H1 (cell line): ENCODE results near the gene TMEM181. TPM values are rescaled to one million over a fixed set of nuclear protein-coding genes. Genes with fewer than 3 reads are reported as not detected.
"Not testable (repeated sequence)": the region's sequence is repeated elsewhere in the genome, so short reads cannot be mapped to it uniquely, and the experiment has no call there.

ENCODE experiments used
- CTCF ChIA-PET: fragments of 300-600 bp; sonication (Branson Sonifier 250); formaldehyde crosslinking; loops from one replicate; lab custom pipeline; 2021; ENCODE audit not compliant: partially characterized antibody; lab: Charles Lee
- POLR2A ChIA-PET: fragments of 300-600 bp; sonication (Branson Sonifier 250); formaldehyde crosslinking; loops from one replicate; lab custom pipeline; 2021; ENCODE audit warnings: inconsistent platforms; ENCODE audit not compliant: partially characterized antibody; lab: Charles Lee
- DNase-seq, 2 experiments: peaks; one replicate each; pipeline versions ENCODE4 v3.0.0 to v3.0.0-alpha.2; 2010 to 2022; ENCODE audit warnings: low spot score in 2 of 2, low read depth in 1 of 2, mixed read lengths in 1 of 2
- FAIRE-seq: peaks from 2 replicates; lab custom pipeline; 2011; peaks lifted over from hg19 to GRCh38; lab: Jason Lieb, UNC
- H2AFZ ChIP-seq: 2 replicates; pipeline ENCODE4 v1.8.1; 2012; ENCODE audit warnings: low read length, inconsistent platforms
- H2AK5ac ChIP-seq: 2 replicates; pipeline ENCODE4 v1.6.1; 2013; ENCODE audit warnings: low read depth, low read length
- H2BK120ac ChIP-seq: replicated peaks from 2 replicates; pipeline ENCODE3; 2013; ENCODE audit warnings: low read depth, low read length, inconsistent platforms
- H2BK12ac ChIP-seq: 2 replicates; pipeline ENCODE4 v1.6.1; 2013; ENCODE audit warnings: low read depth, low read length
- H2BK15ac ChIP-seq: 2 replicates; pipeline ENCODE4 v1.6.1; 2013; ENCODE audit warnings: low read length
- H2BK20ac ChIP-seq: 2 replicates; pipeline ENCODE4 v1.6.1; 2013; ENCODE audit warnings: low read length
- H2BK5ac ChIP-seq: 2 replicates; pipeline ENCODE4 v1.6.1; 2013; ENCODE audit warnings: low read depth, low read length
- H3K14ac ChIP-seq: 2 replicates; pipeline ENCODE4 v1.6.1; 2013; ENCODE audit warnings: inconsistent platforms; ENCODE audit not compliant: insufficient read length
- H3K18ac ChIP-seq: 2 replicates; pipeline ENCODE4 v1.6.1; 2013; ENCODE audit warnings: low read length; ENCODE audit errors: extremely low read depth
- H3K23ac ChIP-seq: 2 replicates; pipeline ENCODE4 v1.6.1; 2013; ENCODE audit warnings: inconsistent platforms; ENCODE audit not compliant: insufficient read length
- H3K23me2 ChIP-seq: 2 replicates; pipeline ENCODE4 v1.6.1; 2013; ENCODE audit warnings: low read depth, low read length
- H3K27ac ChIP-seq: 2 replicates; pipeline ENCODE4 v1.6.1; 2011; ENCODE audit warnings: low read depth, low read length, inconsistent platforms
- H3K27me3 ChIP-seq, 4 experiments: replicated peaks in 1 of 4; 1 replicate in 1 of 4; 2 replicates in 3 of 4; pipeline versions ENCODE4 v1.6.1 to v1.8.1; 2011 to 2013; ENCODE audit warnings: low read length in 3 of 4, mild to moderate bottlenecking in 3 of 4, inconsistent platforms in 2 of 4, mixed read lengths in 2 of 4, moderate library complexity in 1 of 4; ENCODE audit not compliant: control insufficient read depth in 3 of 4, insufficient read depth in 3 of 4; ENCODE audit errors: extremely low read depth in 1 of 4
- H3K36me3 ChIP-seq, 4 experiments: 2 replicates each; pipeline versions ENCODE4 v1.6.1 to v1.8.1; 2011 to 2013; ENCODE audit warnings: mild to moderate bottlenecking in 4 of 4, low read length in 3 of 4, moderate library complexity in 2 of 4, control low read depth in 1 of 4, inconsistent platforms in 1 of 4; ENCODE audit not compliant: insufficient read depth in 4 of 4, control insufficient read depth in 2 of 4
- H3K4ac ChIP-seq: replicated peaks from 2 replicates; pipeline ENCODE3; 2013; ENCODE audit warnings: low read length, low read depth, mixed read lengths, inconsistent platforms; ENCODE audit not compliant: insufficient read length
- H3K4me1 ChIP-seq, 4 experiments: replicated peaks in 1 of 4; 1 replicate in 1 of 4; 2 replicates in 3 of 4; pipeline versions ENCODE4 v1.6.1 to v1.8.1; 2011 to 2013; ENCODE audit warnings: low read length in 3 of 4, inconsistent platforms in 2 of 4, mixed read lengths in 1 of 4; ENCODE audit not compliant: insufficient read depth in 4 of 4, control insufficient read depth in 3 of 4
- H3K4me2 ChIP-seq, 2 experiments: 2 replicates each; pipeline versions ENCODE4 v1.6.1 to v1.8.1; 2011 to 2013; ENCODE audit warnings: low read depth in 2 of 2, low read length in 2 of 2, control low read depth in 1 of 2, inconsistent platforms in 1 of 2, mild to moderate bottlenecking in 1 of 2; ENCODE audit not compliant: insufficient read depth in 1 of 2
- H3K4me3 ChIP-seq, 4 experiments: fragments of 200-600, 300-600 bp in 1 of 4; sonication (generic), shearing (Covaris generic), sonication (Bioruptor Twin) in 1 of 4; 2 replicates each; pipeline versions ENCODE4 v1.5.1 to v1.8.1; 2011 to 2016; ENCODE audit warnings: low read length in 4 of 4, low read depth in 3 of 4, control low read depth in 2 of 4, inconsistent platforms in 2 of 4, mild to moderate bottlenecking in 2 of 4, mixed read lengths in 1 of 4, moderate library complexity in 1 of 4; ENCODE audit not compliant: insufficient read depth in 2 of 4; ENCODE audit errors: extremely low read depth in 1 of 4
- H3K56ac ChIP-seq: replicated peaks from 2 replicates; pipeline ENCODE3; 2013; ENCODE audit warnings: low read depth, mild to moderate bottlenecking, mixed read lengths, low read length, inconsistent platforms; ENCODE audit not compliant: insufficient read length
- H3K79me1 ChIP-seq: 2 replicates; pipeline ENCODE4 v1.6.1; 2013; ENCODE audit warnings: low read depth, low read length, control low read depth
- H3K79me2 ChIP-seq, 2 experiments: 2 replicates each; pipeline versions ENCODE4 v1.6.1 to v1.8.1; 2012 to 2013; ENCODE audit warnings: low read length in 2 of 2, mild to moderate bottlenecking in 2 of 2, inconsistent platforms in 1 of 2; ENCODE audit not compliant: insufficient read depth in 2 of 2, control insufficient read depth in 1 of 2
- H3K9ac ChIP-seq, 4 experiments: replicated peaks in 1 of 4; 1 replicate in 1 of 4; 2 replicates in 3 of 4; pipeline versions ENCODE4 v1.6.1 to v1.8.1; 2011 to 2013; ENCODE audit warnings: low read depth in 3 of 4, low read length in 3 of 4, control low read depth in 2 of 4, mild to moderate bottlenecking in 2 of 4, moderate library complexity in 2 of 4, inconsistent platforms in 1 of 4; ENCODE audit errors: extremely low read depth in 1 of 4
- H3K9me3 ChIP-seq, 2 experiments: 2 replicates each; pipeline versions ENCODE4 v1.6.1 to v1.8.1; 2012 to 2013; ENCODE audit warnings: mild to moderate bottlenecking in 2 of 2, moderate library complexity in 2 of 2, control low read depth in 1 of 2, inconsistent platforms in 1 of 2, low read depth in 1 of 2, low read length in 1 of 2, mixed read lengths in 1 of 2; ENCODE audit not compliant: insufficient read depth in 2 of 2
- H4K20me1 ChIP-seq, 2 experiments: replicated peaks in 1 of 2; 2 replicates each; pipeline versions ENCODE3 to v1.8.1; 2011 to 2013; ENCODE audit warnings: inconsistent platforms in 2 of 2, low read length in 2 of 2, mild to moderate bottlenecking in 1 of 2; ENCODE audit not compliant: insufficient read depth in 2 of 2, control insufficient read depth in 1 of 2
- H4K5ac ChIP-seq: 2 replicates; pipeline ENCODE4 v1.6.1; 2013; ENCODE audit warnings: low read length, low read depth, mixed read lengths, inconsistent platforms; ENCODE audit not compliant: insufficient read length
- H4K8ac ChIP-seq: 2 replicates; pipeline ENCODE4 v1.8.0; 2013; ENCODE audit warnings: mild to moderate bottlenecking, moderate library complexity, low read length, inconsistent platforms; ENCODE audit not compliant: insufficient read depth; ENCODE audit errors: extremely low read depth
- H4K91ac ChIP-seq: replicated peaks from 2 replicates; pipeline ENCODE3; 2013; ENCODE audit warnings: low read length, mixed read lengths, inconsistent platforms; ENCODE audit not compliant: insufficient read length
- WGBS, 2 experiments: shearing (Covaris generic) in 1 of 2; methylation state at CpG; one replicate each; pipeline versions ENCODE4 v1.1.6 to v1.1.7; 2013 to 2015; ENCODE audit warnings: low lambda C conversion rate in 2 of 2, mixed read lengths in 2 of 2, inconsistent platforms in 1 of 2, low coverage in 1 of 2, missing lambda C conversion rate in 1 of 2; ENCODE audit not compliant: insufficient replicate concordance in 2 of 2, insufficient coverage in 1 of 2, insufficient read length in 1 of 2; ENCODE audit errors: extremely low coverage in 1 of 2, missing lambda C conversion rate in 1 of 2; 5-methylcytosine and 5-hydroxymethylcytosine counted together
- polyA plus RNA-seq, 7 experiments: library from polyadenylated mRNA; depleted of rRNA in 3 of 7; stranded (reverse) in 5 of 7; unstranded in 2 of 7; fragments of >200 nt in 5 of 7; fragments of 200-250 nt in 2 of 7; gene quantifications; 1 replicate in 5 of 7; 2 replicates in 1 of 7; 4 replicates in 1 of 7; pipeline versions ENCODE4 v1.2.1 to v1.2.3, GENCODE V29; 2011 to 2013; ENCODE audit warnings: missing spikeins in 2 of 7, mixed read lengths in 2 of 7
- total RNA-seq: library from RNA; stranded (reverse); fragmentation: NEBNext Ultra II Directional; extraction: Animal tissue kit (Norgen Biotek cat#: 25700); gene quantifications from 2 replicates; pipeline ENCODE4 v1.2.1, GENCODE V29; 2021

Gene TMEM181
- total and polyA plus RNA-seq, 2 of the 8 experiments (the other 6 are each of a cell fraction or from before 2014, with no cell fraction given) = 8.6 to 19.0 TPM

DNA sequence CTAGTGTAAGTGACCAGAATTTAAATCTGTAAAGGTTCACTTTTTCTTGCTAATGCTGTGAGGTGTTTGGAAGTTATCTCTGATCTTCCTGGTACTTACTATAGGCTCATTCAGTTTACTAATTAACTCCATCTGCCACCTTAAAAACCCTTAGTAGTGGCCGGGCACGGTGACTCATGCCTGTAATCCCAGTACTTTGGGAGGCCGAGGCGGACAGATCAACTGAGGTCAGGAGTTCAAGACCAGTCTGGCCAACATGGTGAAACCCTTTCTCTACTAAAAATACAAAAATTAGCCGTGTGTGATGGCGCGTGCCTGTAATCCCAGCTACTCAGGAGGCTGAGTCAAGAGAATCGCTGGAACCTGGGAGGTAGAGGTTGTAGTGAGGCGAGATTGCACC lies 97.1 kb downstream of the TMEM181 start:
- not testable (repeated sequence) for H2BK20ac ChIP-seq, H3K14ac ChIP-seq

More for the DNA sequence above, 97.1 kb downstream of the TMEM181 start:
- H3K23me2 ChIP-seq, H2BK5ac ChIP-seq, H3K79me1 ChIP-seq, H2BK120ac ChIP-seq, H3K4me1 ChIP-seq, H3K4me3 ChIP-seq, FAIRE-seq, H3K9me3 ChIP-seq, H4K20me1 ChIP-seq, H2AFZ ChIP-seq, H2BK15ac ChIP-seq, DNase-seq, CTCF ChIA-PET, H3K79me2 ChIP-seq, H4K5ac ChIP-seq, H2AK5ac ChIP-seq, H3K23ac ChIP-seq, H3K36me3 ChIP-seq, H3K4me2 ChIP-seq, H3K56ac ChIP-seq, H3K9ac ChIP-seq, H3K18ac ChIP-seq, H4K91ac ChIP-seq, H3K27me3 ChIP-seq, H3K27ac ChIP-seq, H2BK12ac ChIP-seq, H3K4ac ChIP-seq, H4K8ac ChIP-seq: not testable (repeated sequence)
- WGBS, 2 experiments = 95% methylated on average over 7 of the region's 9 CpGs; no CpG with 5 or more reads in 1 of the 2 experiments
- POLR2A ChIA-PET = interaction anchor here (0.6 kb wide), 1 partner anchor 14 kb away, joined by 3 read pairs; no protein-coding TSS in a partner anchor
